ENCODE data around the gene STXBP6.

DNA sequence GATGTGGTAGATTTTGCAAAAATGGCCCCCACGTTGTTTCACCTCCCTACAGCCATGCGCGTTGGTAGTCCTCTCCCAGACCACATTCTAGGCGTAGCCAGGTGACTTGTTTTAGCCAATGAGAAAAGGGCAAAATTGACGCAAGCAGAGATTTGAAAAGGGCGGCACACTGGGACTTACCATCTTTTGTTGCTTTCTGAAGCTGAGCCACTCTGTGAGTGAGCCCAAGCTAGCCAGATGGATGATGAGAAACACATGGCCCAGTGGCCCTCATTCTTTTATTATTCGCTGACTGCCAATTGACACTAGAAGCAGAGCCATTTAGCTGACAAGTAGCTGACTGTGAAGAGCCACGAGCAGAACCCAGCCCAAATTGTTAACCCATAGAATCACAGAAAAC lies 274.0 kb downstream of the STXBP6 start:
- TF ChIP-seq POLR2AphosphoS5 (IDR thresholded peaks at IDR 0.05) (no peak), EZH2 (IDR thresholded peaks at IDR 0.05; ENCODE audit: borderline replicate concordance, insufficient read depth, low read length, poor library complexity, severe bottlenecking) (no peak), REST (IDR thresholded peaks at IDR 0.05; ENCODE audit: borderline replicate concordance) (no peak)
- TF ChIP-seq, protein P1, sequence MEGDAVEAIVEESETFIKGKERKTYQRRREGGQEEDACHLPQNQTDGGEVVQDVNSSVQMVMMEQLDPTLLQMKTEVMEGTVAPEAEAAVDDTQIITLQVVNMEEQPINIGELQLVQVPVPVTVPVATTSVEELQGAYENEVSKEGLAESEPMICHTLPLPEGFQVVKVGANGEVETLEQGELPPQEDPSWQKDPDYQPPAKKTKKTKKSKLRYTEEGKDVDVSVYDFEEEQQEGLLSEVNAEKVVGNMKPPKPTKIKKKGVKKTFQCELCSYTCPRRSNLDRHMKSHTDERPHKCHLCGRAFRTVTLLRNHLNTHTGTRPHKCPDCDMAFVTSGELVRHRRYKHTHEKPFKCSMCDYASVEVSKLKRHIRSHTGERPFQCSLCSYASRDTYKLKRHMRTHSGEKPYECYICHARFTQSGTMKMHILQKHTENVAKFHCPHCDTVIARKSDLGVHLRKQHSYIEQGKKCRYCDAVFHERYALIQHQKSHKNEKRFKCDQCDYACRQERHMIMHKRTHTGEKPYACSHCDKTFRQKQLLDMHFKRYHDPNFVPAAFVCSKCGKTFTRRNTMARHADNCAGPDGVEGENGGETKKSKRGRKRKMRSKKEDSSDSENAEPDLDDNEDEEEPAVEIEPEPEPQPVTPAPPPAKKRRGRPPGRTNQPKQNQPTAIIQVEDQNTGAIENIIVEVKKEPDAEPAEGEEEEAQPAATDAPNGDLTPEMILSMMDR (IDR thresholded peaks at IDR 0.05; ENCODE audit: poor library complexity, severe bottlenecking): no peak

Measured in neural cell (in vitro differentiated cells).